Measurements from ENCODE around the gene TBC1D22B.
"Not testable (repeated sequence)": the region's sequence is repeated elsewhere in the genome, so short reads cannot be mapped to it uniquely, and the experiment has no call there.

TBC1D22B gene

GRCh38 chr6:37269105-37269504 is 11.5 kb downstream of the TBC1D22B start:
- DNase-seq, result no peak

GRCh38 chr6:37272834-37273566 is 15.4 kb downstream of the TBC1D22B start:
- DNase-seq, result no peak

GRCh38 chr6:37273690-37274089 is 16.1 kb downstream of the TBC1D22B start:
- no peak for DNase-seq

GRCh38 chr6:37275350-37275749 is 17.8 kb downstream of the TBC1D22B start:
- no peak for DNase-seq

GRCh38 chr6:37277001-37277409 is 19.4 kb downstream of the TBC1D22B start:
- no peak for DNase-seq

- no peak for DNase-seq
Observed at GRCh38 chr6:37279366-37280134, 22.0 kb downstream of the TBC1D22B start.

- DNase-seq, result peak; percentile 86
Observed at GRCh38 chr6:37280162-37280887, 22.8 kb downstream of the TBC1D22B start.

- no peak for DNase-seq
Observed at GRCh38 chr6:37282371-37282770, 24.8 kb downstream of the TBC1D22B start.

GRCh38 chr6:37283268-37283667 is 25.7 kb downstream of the TBC1D22B start:
- DNase-seq, result no peak

GRCh38 chr6:37283671-37284151 is 26.1 kb downstream of the TBC1D22B start:
- no peak for DNase-seq

GRCh38 chr6:37284781-37285180 is 27.2 kb downstream of the TBC1D22B start:
- no peak for DNase-seq

- no peak for DNase-seq
Observed at GRCh38 chr6:37285861-37286311, 28.3 kb downstream of the TBC1D22B start.

- no peak for DNase-seq
Observed at GRCh38 chr6:37287519-37288157, 30.1 kb downstream of the TBC1D22B start.

- DNase-seq, result no peak
Observed at GRCh38 chr6:37288247-37288646, 30.7 kb downstream of the TBC1D22B start.

- no peak for DNase-seq
Observed at GRCh38 chr6:37289931-37290330, 32.4 kb downstream of the TBC1D22B start.

- no peak for DNase-seq
Observed at GRCh38 chr6:37293426-37293825, 35.9 kb downstream of the TBC1D22B start.

- not testable (repeated sequence) for DNase-seq
Observed at GRCh38 chr6:37297637-37298036, 40.1 kb downstream of the TBC1D22B start.

- DNase-seq, result no peak
Observed at GRCh38 chr6:37298958-37299357, 41.4 kb downstream of the TBC1D22B start.

- DNase-seq, result no peak
Observed at GRCh38 chr6:37299990-37300389, 42.4 kb downstream of the TBC1D22B start.

- DNase-seq, result no peak
Observed at GRCh38 chr6:37302086-37302686, 44.6 kb downstream of the TBC1D22B start.

- DNase-seq, result no peak
Observed at GRCh38 chr6:37303091-37303660, 45.6 kb downstream of the TBC1D22B start.

- DNase-seq, result peak; percentile 47
Observed at GRCh38 chr6:37303891-37304503, 46.4 kb downstream of the TBC1D22B start.
